ENCODE results near the gene ABHD8. TPM values are rescaled to one million over a fixed set of nuclear protein-coding genes. Genes with fewer than 3 reads are reported as not detected.

Gene ABHD8
- total RNA-seq, 3 donors from 2014 or later (not counting 1 experiment from before 2014, with no cell fraction given): 7.5 to 10.0 (median 9.7) TPM

DNA sequence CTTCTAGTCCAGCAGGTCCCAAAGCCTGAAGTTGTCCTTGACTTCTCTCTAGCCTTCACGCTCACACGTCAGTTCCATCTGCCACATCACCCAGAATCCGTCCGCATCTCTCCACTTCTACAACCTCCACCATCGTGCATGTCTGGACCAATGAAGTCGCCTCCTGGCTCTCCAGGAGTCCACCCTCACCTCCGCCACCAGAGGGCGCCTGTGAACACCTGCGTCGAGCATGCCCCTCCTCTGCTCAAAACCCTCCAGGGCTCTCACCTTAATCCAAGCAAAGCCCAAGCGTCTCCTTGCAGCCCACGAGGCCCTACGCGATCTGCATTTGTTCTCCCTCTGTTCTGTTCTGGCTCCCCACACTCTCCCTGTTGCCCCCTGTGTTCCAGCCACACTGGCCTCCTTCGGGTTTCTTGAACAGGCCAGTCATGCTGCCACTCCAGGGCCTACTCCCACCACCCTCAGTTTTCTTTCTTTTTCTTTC is 42.3 kb downstream of the ABHD8 start:
- H3K4me3 Mint-ChIP-seq: no peak overlapping the region
- intact Hi-C loops (cut with micrococcal nuclease): no loop called here

DNA sequence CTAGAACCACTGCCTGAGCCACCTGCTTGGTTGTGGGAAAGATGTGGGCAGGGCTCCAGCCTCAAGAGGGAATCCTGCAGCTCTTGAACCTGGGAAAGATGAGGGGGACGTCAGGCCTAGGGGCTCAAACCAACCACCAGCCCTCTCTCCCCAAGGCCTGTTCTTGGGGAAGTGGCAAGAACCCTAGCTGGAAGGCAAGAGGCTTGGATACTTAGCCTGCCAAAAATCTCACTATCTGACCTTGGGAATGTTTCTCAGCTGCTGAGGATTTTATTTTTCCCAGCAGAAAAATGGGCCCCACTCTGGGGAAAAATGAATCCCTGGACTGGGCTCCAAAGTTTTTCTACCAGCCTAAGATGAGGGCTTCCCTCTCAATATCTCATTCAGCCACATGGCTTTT is 43.3 kb downstream of the ABHD8 start:
- intact Hi-C loops (cut with micrococcal nuclease): no loop called here
- H3K36me3 ChIP-seq (ENCODE audit: control insufficient read depth, insufficient read depth, low read length): no peaks in the 10 kb centered on the region
- no peak for ATAC-seq
- Mint-ChIP-seq H3K9me3 (no peaks in the 10 kb centered on the region), H3K4me3 (no peak overlapping the region), H3K4me1 (peaks cover 6% of the 10 kb centered on the region in 2 donors), H3K36me3 (no peaks in the 10 kb centered on the region), H3K27ac (no peak overlapping the region), H3K27me3 (ENCODE audit: low read depth in 2 of 2) (peaks cover 0 to 3% of the 10 kb centered on the region in 2 donors)
- H3K4me1 ChIP-seq (ENCODE audit: control insufficient read depth, insufficient read depth, low read length): peaks cover 6% of the 10 kb centered on the region
- H3K27me3 ChIP-seq (ENCODE audit: control insufficient read depth, insufficient read depth, low read length): no peaks in the 10 kb centered on the region
- no peak overlapping the region for H3K27ac ChIP-seq (ENCODE audit: low read length)
- WGBS (ENCODE audit: insufficient coverage): no CpG with 5 or more reads among the region's 1 CpG
- no peak for DNase-seq
- no peaks in the 10 kb centered on the region for H3K9me3 ChIP-seq (ENCODE audit: control insufficient read depth, insufficient read depth, low read length)
- TF ChIP-seq, protein P1, sequence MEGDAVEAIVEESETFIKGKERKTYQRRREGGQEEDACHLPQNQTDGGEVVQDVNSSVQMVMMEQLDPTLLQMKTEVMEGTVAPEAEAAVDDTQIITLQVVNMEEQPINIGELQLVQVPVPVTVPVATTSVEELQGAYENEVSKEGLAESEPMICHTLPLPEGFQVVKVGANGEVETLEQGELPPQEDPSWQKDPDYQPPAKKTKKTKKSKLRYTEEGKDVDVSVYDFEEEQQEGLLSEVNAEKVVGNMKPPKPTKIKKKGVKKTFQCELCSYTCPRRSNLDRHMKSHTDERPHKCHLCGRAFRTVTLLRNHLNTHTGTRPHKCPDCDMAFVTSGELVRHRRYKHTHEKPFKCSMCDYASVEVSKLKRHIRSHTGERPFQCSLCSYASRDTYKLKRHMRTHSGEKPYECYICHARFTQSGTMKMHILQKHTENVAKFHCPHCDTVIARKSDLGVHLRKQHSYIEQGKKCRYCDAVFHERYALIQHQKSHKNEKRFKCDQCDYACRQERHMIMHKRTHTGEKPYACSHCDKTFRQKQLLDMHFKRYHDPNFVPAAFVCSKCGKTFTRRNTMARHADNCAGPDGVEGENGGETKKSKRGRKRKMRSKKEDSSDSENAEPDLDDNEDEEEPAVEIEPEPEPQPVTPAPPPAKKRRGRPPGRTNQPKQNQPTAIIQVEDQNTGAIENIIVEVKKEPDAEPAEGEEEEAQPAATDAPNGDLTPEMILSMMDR (IDR thresholded peaks at IDR 0.05): no peak
- H3K4me3 ChIP-seq (ENCODE audit: low read length): no peak overlapping the region

More for the DNA sequence above, 42.3 kb downstream of the ABHD8 start:
- H3K4me3 ChIP-seq (ENCODE audit: low read length): no peak overlapping the region
- no peaks in the 10 kb centered on the region for H3K9me3 ChIP-seq (ENCODE audit: control insufficient read depth, insufficient read depth, low read length)
- no peaks in the 10 kb centered on the region for H3K36me3 ChIP-seq (ENCODE audit: control insufficient read depth, insufficient read depth, low read length)
- WGBS (ENCODE audit: insufficient coverage): 41% methylated on average over 15 of the region's 15 CpGs
- H3K27me3 ChIP-seq (ENCODE audit: control insufficient read depth, insufficient read depth, low read length): no peaks in the 10 kb centered on the region
- ATAC-seq (peak; percentile 95 to 100 (median 100)), DNase-seq (peak; percentile 81 to 95)
- Mint-ChIP-seq H3K27me3 (ENCODE audit: low read depth in 2 of 2) (peaks cover 0 to 3% of the 10 kb centered on the region in 2 donors), H3K36me3 (no peaks in the 10 kb centered on the region), H3K9me3 (no peaks in the 10 kb centered on the region), H3K27ac (no peak overlapping the region), H3K4me1 (peaks cover 6% of the 10 kb centered on the region in 2 donors)
- peaks cover 6% of the 10 kb centered on the region for H3K4me1 ChIP-seq (ENCODE audit: control insufficient read depth, insufficient read depth, low read length)
- TF ChIP-seq, protein P1 (IDR thresholded peaks at IDR 0.05): peak; percentile 85
- no peak overlapping the region for H3K27ac ChIP-seq (ENCODE audit: low read length)

DNA sequence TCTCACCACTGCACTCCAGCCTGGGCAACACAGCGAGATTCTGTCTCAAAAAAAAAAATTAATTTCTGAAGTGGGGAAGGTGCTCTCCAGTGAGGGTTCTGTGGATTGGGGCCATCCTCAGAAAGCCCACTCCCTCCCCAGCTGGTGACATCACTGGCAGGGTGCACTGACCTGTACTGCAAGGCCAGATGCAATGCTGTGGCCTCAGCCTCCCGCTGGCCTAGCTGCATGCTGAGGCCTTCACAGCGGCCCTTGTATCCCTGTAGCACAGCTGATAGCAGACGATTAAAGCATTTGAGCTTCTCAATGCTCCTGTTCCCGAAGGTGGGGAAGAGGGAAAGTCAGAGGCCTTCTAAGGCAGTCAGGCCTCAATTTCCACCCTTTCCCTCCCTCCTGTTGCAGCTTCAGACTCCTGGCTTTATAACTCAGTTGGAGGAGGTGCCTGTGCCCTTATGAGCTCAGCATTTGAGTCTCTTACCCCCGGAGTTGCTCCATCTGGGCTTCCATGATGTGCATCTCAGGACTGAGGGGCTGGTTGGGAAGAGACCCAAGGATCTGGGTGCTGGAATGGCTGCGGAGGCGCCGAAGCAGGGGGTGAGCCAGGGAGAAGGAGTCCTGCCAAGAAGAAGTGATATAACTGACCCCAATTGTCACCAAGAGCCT is 44.0 kb downstream of the ABHD8 start:
- peaks cover 3% of the 10 kb centered on the region for H3K4me1 ChIP-seq (ENCODE audit: control insufficient read depth, insufficient read depth, low read length)
- TF ChIP-seq, protein P1 (IDR thresholded peaks at IDR 0.05): no peak
- Mint-ChIP-seq H3K4me1 (peaks cover 6% of the 10 kb centered on the region in 2 donors), H3K9me3 (no peaks in the 10 kb centered on the region), H3K36me3 (no peaks in the 10 kb centered on the region), H3K27ac (no peak overlapping the region), H3K27me3 (ENCODE audit: low read depth in 2 of 2) (peaks cover 0 to 3% of the 10 kb centered on the region in 2 donors), H3K4me3 (no peak overlapping the region)
- DNase-seq (no peak), ATAC-seq (no peak)
- no peak overlapping the region for H3K27ac ChIP-seq (ENCODE audit: low read length)
- H3K4me3 ChIP-seq (ENCODE audit: low read length): no peak overlapping the region
- intact Hi-C loops (cut with micrococcal nuclease): no loop called here
- no peaks in the 10 kb centered on the region for H3K9me3 ChIP-seq (ENCODE audit: control insufficient read depth, insufficient read depth, low read length)
- WGBS (ENCODE audit: insufficient coverage): 93% methylated on average over 8 of the region's 9 CpGs
- H3K27me3 ChIP-seq (ENCODE audit: control insufficient read depth, insufficient read depth, low read length): no peaks in the 10 kb centered on the region
- no peaks in the 10 kb centered on the region for H3K36me3 ChIP-seq (ENCODE audit: control insufficient read depth, insufficient read depth, low read length)
